OCI-LY7 (cell line): ENCODE data around the gene HEXA.

ENCODE experiments used
- EZH2phosphoT487 ChIP-seq: fragments of 200-600 bp; sonication (generic); IDR thresholded peaks from 2 replicates; pipeline ENCODE4 v1.6.1; 2018; ENCODE audit warnings: low read depth, borderline replicate concordance, mild to moderate bottlenecking, mixed run types, antibody characterized with exemption, low read length, moderate library complexity, mixed read lengths
- TF ChIP-seq, protein P1 (sequence below): fragments of 200-600 bp; sonication (generic); conservative IDR thresholded peaks from 2 replicates; pipeline ENCODE4 v1.5.1; 2014; ENCODE audit warnings: mild to moderate bottlenecking, antibody characterized with exemption, low read length, moderate library complexity, mixed read lengths

DNA sequence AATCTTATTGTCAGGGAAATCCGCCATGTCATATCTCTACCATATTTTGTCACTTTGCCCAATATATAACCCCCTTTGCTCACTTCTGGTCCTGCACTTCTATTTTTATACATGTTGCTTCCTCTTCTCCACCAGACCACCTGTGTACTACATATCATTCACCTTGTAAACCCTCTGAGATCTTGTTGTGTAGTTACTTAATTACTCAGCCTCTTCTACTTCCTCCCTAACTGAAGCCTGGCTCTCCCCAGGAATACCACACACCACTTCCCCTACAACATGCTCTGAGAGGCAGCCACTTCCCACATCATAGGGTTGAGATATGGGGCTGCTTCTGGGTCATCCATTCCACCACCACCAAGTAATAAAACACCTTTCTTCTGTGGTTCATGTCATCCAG is 10.0 kb downstream of the HEXA start:
- TF ChIP-seq, protein P1, sequence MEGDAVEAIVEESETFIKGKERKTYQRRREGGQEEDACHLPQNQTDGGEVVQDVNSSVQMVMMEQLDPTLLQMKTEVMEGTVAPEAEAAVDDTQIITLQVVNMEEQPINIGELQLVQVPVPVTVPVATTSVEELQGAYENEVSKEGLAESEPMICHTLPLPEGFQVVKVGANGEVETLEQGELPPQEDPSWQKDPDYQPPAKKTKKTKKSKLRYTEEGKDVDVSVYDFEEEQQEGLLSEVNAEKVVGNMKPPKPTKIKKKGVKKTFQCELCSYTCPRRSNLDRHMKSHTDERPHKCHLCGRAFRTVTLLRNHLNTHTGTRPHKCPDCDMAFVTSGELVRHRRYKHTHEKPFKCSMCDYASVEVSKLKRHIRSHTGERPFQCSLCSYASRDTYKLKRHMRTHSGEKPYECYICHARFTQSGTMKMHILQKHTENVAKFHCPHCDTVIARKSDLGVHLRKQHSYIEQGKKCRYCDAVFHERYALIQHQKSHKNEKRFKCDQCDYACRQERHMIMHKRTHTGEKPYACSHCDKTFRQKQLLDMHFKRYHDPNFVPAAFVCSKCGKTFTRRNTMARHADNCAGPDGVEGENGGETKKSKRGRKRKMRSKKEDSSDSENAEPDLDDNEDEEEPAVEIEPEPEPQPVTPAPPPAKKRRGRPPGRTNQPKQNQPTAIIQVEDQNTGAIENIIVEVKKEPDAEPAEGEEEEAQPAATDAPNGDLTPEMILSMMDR, result no peak
- TF ChIP-seq EZH2phosphoT487, result no peak
